Midbrain (tissue), 1 donor: ENCODE results near the gene GIMAP2.

ENCODE experiments used
- DNase-seq: peaks from one replicate; lab custom pipeline; 2025; lab: John Stamatoyannopoulos, UW

GIMAP2 gene

GRCh38 chr7:150733482-150734095, 48.1 kb downstream of the GIMAP2 start:
- DNase-seq = no peak

GRCh38 chr7:150734254-150734653, 48.7 kb downstream of the GIMAP2 start:
- DNase-seq = no peak

- no peak for DNase-seq
These were observed 50.3 kb downstream of the GIMAP2 start for GRCh38 chr7:150735596-150736358.

GRCh38 chr7:150736864-150737263, 51.4 kb downstream of the GIMAP2 start:
- no peak for DNase-seq

GRCh38 chr7:150737265-150738055, 52.0 kb downstream of the GIMAP2 start, which contains the start of gene GIMAP5:
Gene GIMAP5 (plus strand): TSS chr7:150737418. CDS start chr7:150740885, 3,467 bp downstream.
- no peak for DNase-seq

- DNase-seq = no peak
These were observed 52.6 kb downstream of the GIMAP2 start for GRCh38 chr7:150738092-150738491.

GRCh38 chr7:150738591-150739001, 53.1 kb downstream of the GIMAP2 start:
- no peak for DNase-seq

- no peak for DNase-seq
These were observed 53.5 kb downstream of the GIMAP2 start for GRCh38 chr7:150739033-150739432.

GRCh38 chr7:150740053-150740452, 54.5 kb downstream of the GIMAP2 start:
- no peak for DNase-seq

- DNase-seq = no peak
These were observed 56.9 kb downstream of the GIMAP2 start for GRCh38 chr7:150742286-150742968.
